ENCODE data around the gene RNF166.
A peak's percentile ranks its signal among the peaks of the same experiment; 100 is the strongest.

Gene RNF166

GRCh38 chr16:88706229-88706964 is at the start of gene RNF166, which contains the start of gene CTU2:
Gene RNF166 (minus strand): TSS chr16:88706408. CDS start chr16:88706325, 83 bp downstream.
Gene CTU2 (plus strand): TSS chr16:88706503. CDS start chr16:88706531, 28 bp downstream.
- DNase-seq (ENCODE audit: low spot score) = peak; percentile 93

GRCh38 chr16:88754912-88755744 is 48.9 kb upstream of the RNF166 start:
- DNase-seq (ENCODE audit: low spot score) = no peak

GRCh38 chr16:88754109-88754911 is 48.1 kb upstream of the RNF166 start:
- no peak for DNase-seq (ENCODE audit: low spot score)

- DNase-seq (ENCODE audit: low spot score) = no peak
Observed at GRCh38 chr16:88753602-88754001, 47.4 kb upstream of the RNF166 start.

- DNase-seq (ENCODE audit: low spot score) = no peak
Observed at GRCh38 chr16:88753191-88753590, 47.0 kb upstream of the RNF166 start.

- no peak for DNase-seq (ENCODE audit: low spot score)
Observed at GRCh38 chr16:88752386-88753002, 46.3 kb upstream of the RNF166 start.

GRCh38 chr16:88750854-88751253 is 44.6 kb upstream of the RNF166 start:
- DNase-seq (ENCODE audit: low spot score) = no peak

- no peak for DNase-seq (ENCODE audit: low spot score)
Observed at GRCh38 chr16:88749358-88749757, 43.1 kb upstream of the RNF166 start.

GRCh38 chr16:88748364-88748763 is 42.2 kb upstream of the RNF166 start:
- DNase-seq (ENCODE audit: low spot score) = no peak

- DNase-seq (ENCODE audit: low spot score) = peak; percentile 70
Observed at GRCh38 chr16:88747588-88748301, 41.5 kb upstream of the RNF166 start.

GRCh38 chr16:88746506-88746905 is 40.3 kb upstream of the RNF166 start:
- DNase-seq (ENCODE audit: low spot score) = no peak

GRCh38 chr16:88744577-88745521 is 38.6 kb upstream of the RNF166 start:
- DNase-seq (ENCODE audit: low spot score) = no peak

GRCh38 chr16:88743693-88744576 is 37.7 kb upstream of the RNF166 start:
- peak; percentile 78 for DNase-seq (ENCODE audit: low spot score)

GRCh38 chr16:88742896-88743605 is 36.8 kb upstream of the RNF166 start:
- DNase-seq (ENCODE audit: low spot score) = no peak

- no peak for DNase-seq (ENCODE audit: low spot score)
Observed at GRCh38 chr16:88741368-88741767, 35.2 kb upstream of the RNF166 start.

GRCh38 chr16:88740727-88741055 is 34.5 kb upstream of the RNF166 start:
- no peak for DNase-seq (ENCODE audit: low spot score)

- DNase-seq (ENCODE audit: low spot score) = no peak
Observed at GRCh38 chr16:88739977-88740726, 33.9 kb upstream of the RNF166 start.
